Forelimb muscle (tissue), 1 donor: Measurements from ENCODE around the gene SHROOM4. TPM values are rescaled to one million over a fixed set of nuclear protein-coding genes. Genes with fewer than 3 reads are reported as not detected.
A peak's percentile ranks its signal among the peaks of the same experiment; 100 is the strongest.

Source experiments
- DNase-seq: peaks from one replicate; pipeline ENCODE4 v3.0.0-alpha.2; 2013; ENCODE audit warnings: low read depth
- polyA plus RNA-seq: library from polyadenylated mRNA; unstranded; fragments of 120-200 nt; gene quantifications from one replicate; pipeline ENCODE4 v1.2.1, GENCODE V29; 2013; ENCODE audit not compliant: insufficient read length

The SHROOM4 gene
- polyA plus RNA-seq, 1 donor = 4.3 TPM

DNA sequence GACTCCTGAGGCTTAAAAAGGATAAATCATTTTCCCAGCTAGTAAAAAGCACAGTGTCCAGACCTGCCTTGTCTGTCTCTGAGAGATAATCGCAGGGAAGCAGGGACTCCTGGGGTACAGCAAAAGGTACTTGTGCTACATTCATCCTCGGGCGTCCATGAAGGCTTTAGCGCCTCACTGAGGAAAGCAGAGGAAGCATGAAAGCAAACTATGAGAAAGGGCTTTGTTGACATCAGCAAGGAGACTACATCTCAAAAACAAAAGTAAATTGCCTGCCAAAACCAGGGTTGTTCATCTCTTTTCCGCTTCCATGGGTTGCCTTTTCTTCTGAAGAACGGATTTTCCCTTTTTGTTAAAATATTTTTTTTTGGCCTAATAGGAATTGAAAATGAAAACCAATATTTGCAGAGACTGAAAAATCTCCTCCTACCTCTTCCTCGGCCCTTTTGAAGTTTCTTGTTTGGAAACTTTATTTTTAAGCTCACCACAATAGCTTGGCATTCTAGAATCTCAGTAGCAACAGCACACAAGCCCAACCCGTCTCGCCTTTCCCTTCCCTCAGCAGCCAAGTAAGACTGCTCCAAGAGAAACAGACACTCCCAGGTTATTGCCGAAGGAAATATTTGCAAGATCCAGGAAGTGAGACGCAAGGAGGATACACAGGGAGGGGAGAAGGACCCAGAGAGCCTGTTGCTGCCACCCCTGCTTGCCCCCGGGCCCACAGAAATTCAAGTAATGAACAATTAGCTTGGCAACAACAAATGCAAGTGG lies 195.0 kb downstream of the SHROOM4 start:
- no peak for DNase-seq

DNA sequence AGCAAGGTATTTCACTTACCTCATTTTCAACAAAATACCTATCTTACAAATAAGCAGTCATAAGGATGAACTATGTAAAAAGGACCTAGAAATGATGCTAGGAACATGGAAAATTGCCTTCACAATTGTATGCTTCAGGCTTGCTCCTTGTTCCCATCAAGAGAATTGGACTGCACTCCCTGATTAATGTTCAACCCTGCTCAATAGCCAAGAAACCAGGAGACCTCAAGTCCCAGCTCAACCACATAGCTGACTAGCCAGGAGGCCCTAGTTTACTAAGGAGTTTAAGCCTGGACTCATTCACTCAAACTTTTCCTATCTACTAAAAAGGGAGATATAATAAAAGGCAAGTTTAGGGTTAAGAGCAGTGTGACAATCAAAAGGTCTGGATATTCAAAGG lies 196.8 kb downstream of the SHROOM4 start:
- DNase-seq = no peak

- DNase-seq = no peak
These were observed 198.3 kb downstream of the SHROOM4 start for GRCh38 chrX:50615570-50616158.

DNA sequence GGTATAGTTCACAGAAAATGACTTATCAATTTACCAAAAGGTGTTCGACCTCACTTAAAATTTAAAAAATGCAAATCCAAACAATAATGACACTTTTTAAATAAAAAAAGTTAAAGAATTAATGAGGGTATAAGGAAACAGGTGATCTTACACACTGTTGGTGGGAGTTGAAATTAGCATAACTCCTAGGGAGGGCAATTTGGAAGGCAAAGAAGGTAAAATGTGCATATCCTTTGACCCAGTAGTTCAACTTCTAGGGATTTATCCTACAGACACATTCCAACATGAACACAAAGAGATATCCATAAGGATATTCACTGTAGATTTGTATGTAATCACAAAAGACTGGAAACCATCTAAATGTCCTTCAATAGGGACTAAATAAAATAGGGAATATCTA lies 199.5 kb downstream of the SHROOM4 start:
- DNase-seq = no peak

DNA sequence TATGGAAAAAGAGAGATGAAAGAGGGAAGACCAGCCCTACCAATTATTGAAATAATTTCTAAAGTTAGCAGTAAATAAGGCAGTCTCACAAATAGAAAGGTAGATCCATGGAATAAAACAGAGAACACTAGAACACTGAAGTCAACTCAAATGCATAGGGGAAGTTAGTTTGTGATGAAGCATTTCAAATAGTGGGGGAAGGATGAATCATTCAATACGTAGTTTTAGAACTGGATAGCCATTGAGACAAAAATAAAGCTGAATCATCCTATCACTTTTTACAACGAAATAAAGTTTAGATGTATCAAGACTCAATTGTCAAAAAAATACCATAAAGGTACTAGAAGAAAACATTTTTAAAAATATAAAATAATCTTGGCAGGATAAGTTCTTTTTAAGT lies 200.1 kb downstream of the SHROOM4 start:
- DNase-seq = no peak

- DNase-seq = no peak
These were observed 204.2 kb downstream of the SHROOM4 start for GRCh38 chrX:50609796-50610195.

DNA sequence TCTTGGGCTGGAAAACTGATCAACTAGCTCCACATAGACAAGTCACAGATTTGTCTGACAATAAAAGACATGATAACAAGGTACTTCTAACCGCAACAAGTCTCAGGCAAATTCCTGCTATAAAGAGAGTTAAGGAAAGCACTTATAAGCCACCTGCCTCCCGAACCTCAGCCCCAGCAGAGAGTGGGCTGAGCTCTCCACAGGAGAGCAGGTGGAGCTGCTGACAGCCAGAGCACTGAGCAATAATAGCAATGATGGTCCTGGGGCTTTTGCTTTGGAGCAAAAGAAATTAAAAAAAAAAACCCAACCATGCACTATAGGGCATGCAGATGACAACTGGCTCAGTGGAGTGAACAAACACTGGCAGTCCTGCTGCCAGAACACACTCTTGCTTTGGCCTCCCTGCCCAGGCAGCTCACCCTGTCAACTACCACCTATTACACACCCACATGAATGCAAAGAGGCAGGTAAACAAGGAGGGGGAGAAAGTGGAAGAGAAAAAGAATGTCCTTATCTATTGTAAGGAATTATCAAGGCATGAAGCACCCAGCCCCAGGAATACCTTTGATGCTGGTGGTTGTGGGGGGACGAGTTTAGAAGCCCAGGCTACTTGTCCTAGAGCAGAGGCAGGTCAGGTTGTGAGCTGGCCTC lies 207.6 kb downstream of the SHROOM4 start:
- DNase-seq = no peak

DNA sequence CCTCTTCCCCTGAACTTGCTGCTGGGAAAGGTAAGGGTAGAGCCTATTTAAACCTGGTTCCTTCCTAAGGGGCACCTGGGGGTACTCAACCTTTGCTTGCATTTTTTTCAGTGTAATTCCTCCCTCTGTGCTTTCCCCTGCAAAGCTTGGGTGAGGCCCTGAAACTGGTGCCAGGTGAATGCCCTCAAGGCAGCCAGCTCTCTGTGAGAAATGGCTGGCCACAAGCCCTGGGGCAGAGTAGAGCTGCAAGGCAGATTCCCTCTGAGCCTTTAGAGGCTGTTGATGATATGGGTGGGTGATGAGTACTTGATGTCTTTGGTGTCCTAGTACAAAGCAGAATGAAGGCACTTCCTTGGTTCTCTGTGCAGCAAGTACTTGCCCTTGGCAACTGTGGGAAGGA lies 217.9 kb downstream of the SHROOM4 start:
- no peak for DNase-seq

DNA sequence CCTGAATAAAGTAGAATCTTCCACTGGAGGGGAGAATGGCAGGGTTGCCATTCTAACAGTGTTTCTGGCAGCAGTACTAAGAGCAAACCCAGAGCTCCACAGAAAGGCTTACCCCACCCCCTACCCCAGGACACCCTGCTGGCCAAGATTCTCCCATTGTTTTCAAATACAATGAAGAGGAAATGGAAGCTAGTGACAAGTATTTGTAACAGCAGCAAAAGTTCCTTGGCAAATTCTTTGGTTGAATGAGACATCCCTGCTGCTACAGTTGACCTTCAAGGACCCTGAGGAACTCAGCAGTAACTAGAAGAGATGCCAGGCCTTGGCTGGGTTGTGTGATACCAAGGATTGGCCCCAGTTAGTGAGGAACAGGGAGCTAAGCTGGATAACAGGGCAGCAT lies 219.2 kb downstream of the SHROOM4 start:
- no peak for DNase-seq

GRCh38 chrX:50586980-50587379 lies 227.0 kb downstream of the SHROOM4 start:
- DNase-seq = no peak

DNA sequence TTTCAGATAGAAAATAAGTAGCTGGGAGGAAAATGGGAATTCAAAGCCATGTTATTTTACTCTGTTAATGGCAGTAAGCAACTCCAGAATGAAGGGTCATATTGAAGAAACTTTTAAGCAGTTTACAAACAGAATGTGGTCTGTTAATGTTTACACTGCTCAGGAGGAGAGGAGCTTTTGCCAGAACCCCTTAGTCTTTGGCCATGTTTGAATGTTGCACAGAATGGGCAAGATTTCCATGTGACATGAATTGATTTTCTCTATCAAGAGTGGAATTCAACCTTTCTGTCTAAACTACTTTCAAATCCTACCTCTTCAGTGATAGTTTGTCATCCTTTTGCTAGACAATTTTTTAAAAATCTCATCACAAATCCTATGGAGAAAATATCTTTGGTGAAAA lies 227.6 kb downstream of the SHROOM4 start:
- DNase-seq = no peak

- no peak for DNase-seq
These were observed 232.6 kb downstream of the SHROOM4 start for GRCh38 chrX:50581405-50581804.

- peak; percentile 28 for DNase-seq
These were observed 234.0 kb downstream of the SHROOM4 start for GRCh38 chrX:50579955-50580354.

GRCh38 chrX:50577326-50577725 lies 236.7 kb downstream of the SHROOM4 start:
- DNase-seq = no peak

- DNase-seq = no peak
These were observed 246.4 kb downstream of the SHROOM4 start for GRCh38 chrX:50567636-50568035.

DNA sequence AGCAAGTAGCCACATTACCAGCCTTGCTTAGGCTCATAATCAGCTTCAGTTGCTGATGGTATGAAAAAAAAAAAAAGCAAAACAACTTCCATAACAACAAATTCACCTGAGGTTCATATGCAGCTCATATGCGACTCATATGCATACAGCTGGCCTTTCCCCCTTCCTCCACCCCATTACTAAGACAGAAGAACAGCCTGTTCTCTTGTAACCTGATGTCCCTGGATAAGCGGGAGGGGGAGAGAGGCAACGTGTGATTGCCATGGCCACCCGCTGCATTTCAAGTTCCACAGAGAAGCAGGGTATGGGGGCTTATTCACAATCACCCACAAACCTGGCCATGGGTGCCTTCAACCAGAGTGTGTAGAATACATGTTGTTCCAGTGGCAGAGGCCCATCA lies 248.3 kb downstream of the SHROOM4 start:
- no peak for DNase-seq

Other genes with a start within 250 kb of the SHROOM4 start
- not detected for gene BMP15, start 96.5 kb upstream of the SHROOM4 start, polyA plus RNA-seq